H9 (cell line): ENCODE results near the gene OXCT1. TPM values are rescaled to one million over a fixed set of nuclear protein-coding genes. Genes with fewer than 3 reads are reported as not detected.

Source experiments
- DNase-seq: peaks from one replicate; pipeline ENCODE4 v3.0.0-alpha.2; 2017
- H2AFZ ChIP-seq: one replicate; pipeline ENCODE4 v1.6.1; 2013; ENCODE audit warnings: mild to moderate bottlenecking, low read length, control low read depth, moderate library complexity
- H2AK5ac ChIP-seq: 2 replicates; pipeline ENCODE4 v1.6.1; 2013; ENCODE audit warnings: low read length, control low read depth, mixed read lengths; ENCODE audit not compliant: insufficient read length
- H2BK120ac ChIP-seq: one replicate; pipeline ENCODE4 v1.6.1; 2013; ENCODE audit warnings: low read depth, mild to moderate bottlenecking, low read length, control low read depth, inconsistent platforms; ENCODE audit not compliant: poor library complexity, severe bottlenecking
- H2BK12ac ChIP-seq: 2 replicates; pipeline ENCODE4 v1.6.1; 2013; ENCODE audit warnings: low read length, control low read depth, mixed read lengths, low read depth; ENCODE audit not compliant: insufficient read length
- H2BK15ac ChIP-seq: 2 replicates; pipeline ENCODE4 v1.6.1; 2013; ENCODE audit warnings: low read depth, low read length, control low read depth
- H2BK20ac ChIP-seq: one replicate; pipeline ENCODE4 v1.6.1; 2013; ENCODE audit warnings: low read depth, mild to moderate bottlenecking, low read length, control low read depth, inconsistent platforms; ENCODE audit not compliant: poor library complexity, severe bottlenecking
- H2BK5ac ChIP-seq: 2 replicates; pipeline ENCODE4 v1.6.1; 2013; ENCODE audit warnings: low read length, control low read depth, mixed read lengths; ENCODE audit not compliant: insufficient read length
- H3K14ac ChIP-seq: 2 replicates; pipeline ENCODE4 v1.6.1; 2013; ENCODE audit warnings: low read length, control low read depth; ENCODE audit not compliant: insufficient read depth
- H3K18ac ChIP-seq: 2 replicates; pipeline ENCODE4 v1.6.1; 2013; ENCODE audit warnings: low read depth, mild to moderate bottlenecking, mixed read lengths, low read length, control low read depth; ENCODE audit not compliant: insufficient read length
- H3K23ac ChIP-seq: 2 replicates; pipeline ENCODE4 v1.6.1; 2013; ENCODE audit warnings: low read length, control low read depth, mixed read lengths, low read depth; ENCODE audit not compliant: insufficient read length
- H3K23me2 ChIP-seq: 2 replicates; pipeline ENCODE4 v1.6.1; 2013; ENCODE audit warnings: low read depth, mild to moderate bottlenecking, mixed read lengths, low read length, control low read depth; ENCODE audit not compliant: insufficient read length, poor library complexity, severe bottlenecking
- H3K27ac ChIP-seq: 2 replicates; pipeline ENCODE4 v1.5.1; 2013; ENCODE audit warnings: low read length, control low read depth, mixed read lengths, low read depth; ENCODE audit not compliant: insufficient read length
- H3K27me3 ChIP-seq: 2 replicates; pipeline ENCODE4 v1.6.1; 2013; ENCODE audit warnings: low read length, control low read depth, inconsistent platforms; ENCODE audit not compliant: insufficient read depth
- H3K4ac ChIP-seq: 2 replicates; pipeline ENCODE4 v1.6.1; 2013; ENCODE audit warnings: low read depth, mild to moderate bottlenecking, control low read depth, inconsistent platforms, low read length, moderate library complexity
- H3K4me1 ChIP-seq: 2 replicates; pipeline ENCODE4 v1.6.1; 2013; ENCODE audit warnings: low read length, control low read depth, inconsistent platforms; ENCODE audit not compliant: insufficient read depth
- H3K4me2 ChIP-seq: 2 replicates; pipeline ENCODE4 v1.6.1; 2013; ENCODE audit warnings: low read length, control low read depth, mixed read lengths; ENCODE audit not compliant: insufficient read length, insufficient read depth
- H3K56ac ChIP-seq: 2 replicates; pipeline ENCODE4 v1.6.1; 2013; ENCODE audit warnings: low read depth, mild to moderate bottlenecking, mixed read lengths, low read length, control low read depth; ENCODE audit not compliant: insufficient read length
- H3K79me1 ChIP-seq: 2 replicates; pipeline ENCODE4 v1.6.1; 2013; ENCODE audit warnings: low read depth, mild to moderate bottlenecking, moderate library complexity, low read length, control low read depth, inconsistent platforms; ENCODE audit not compliant: insufficient read depth, poor library complexity, severe bottlenecking
- H3K79me2 ChIP-seq: 2 replicates; pipeline ENCODE4 v1.6.1; 2013; ENCODE audit warnings: low read length, control low read depth, inconsistent platforms; ENCODE audit not compliant: insufficient read depth
- H3K9ac ChIP-seq: 2 replicates; pipeline ENCODE4 v1.6.1; 2013; ENCODE audit warnings: low read length, control low read depth, mixed read lengths; ENCODE audit not compliant: insufficient read length; ENCODE audit errors: extremely low read depth
- H3K9me3 ChIP-seq: one replicate; pipeline ENCODE4 v1.6.1; 2013; ENCODE audit warnings: low read depth, low read length, inconsistent platforms; ENCODE audit not compliant: control insufficient read depth
- H3T11ph ChIP-seq: one replicate; pipeline ENCODE4 v1.6.1; 2013; ENCODE audit warnings: mild to moderate bottlenecking, low read length, control low read depth, inconsistent platforms
- H4K20me1 ChIP-seq: one replicate; pipeline ENCODE4 v1.6.1; 2013; ENCODE audit not compliant: control insufficient read depth, insufficient read length, insufficient read depth
- H4K5ac ChIP-seq: 2 replicates; pipeline ENCODE4 v1.6.1; 2013; ENCODE audit warnings: low read depth, mild to moderate bottlenecking, mixed read lengths, low read length, control low read depth; ENCODE audit not compliant: insufficient read length
- H4K8ac ChIP-seq: replicated peaks from 2 replicates; pipeline ENCODE4 v1.6.1; 2013; ENCODE audit warnings: low read length, control low read depth, mixed read lengths, low read depth; ENCODE audit not compliant: insufficient read length
- H4K91ac ChIP-seq: 2 replicates; pipeline ENCODE4 v1.6.1; 2013; ENCODE audit warnings: low read depth, mild to moderate bottlenecking, moderate library complexity, mixed read lengths, low read length, control low read depth; ENCODE audit not compliant: insufficient read length
- H3K27ac Mint-ChIP-seq, 3 experiments: 2 replicates in 2 of 3; 3 replicates in 1 of 3; pipeline ENCODE4 v1.8.0; 2020 to 2021; ENCODE audit warnings: mixed read lengths in 3 of 3, mild to moderate bottlenecking in 1 of 3, moderate library complexity in 1 of 3
- H3K27me3 Mint-ChIP-seq: 2 replicates; pipeline ENCODE4 v1.8.0; 2021; ENCODE audit warnings: low read depth, mild to moderate bottlenecking, moderate library complexity, mixed read lengths
- H3K36me3 Mint-ChIP-seq, 3 experiments: 2 replicates in 2 of 3; 3 replicates in 1 of 3; pipeline ENCODE4 v1.8.0; 2020 to 2021; ENCODE audit warnings: low read depth in 3 of 3, mixed read lengths in 3 of 3; ENCODE audit not compliant: insufficient read depth in 1 of 3
- H3K4me1 Mint-ChIP-seq, 2 experiments: 2 replicates each; pipeline ENCODE4 v1.8.0; 2020; ENCODE audit warnings: mixed read lengths in 2 of 2
- H3K4me3 Mint-ChIP-seq, 2 experiments: 2 replicates in 1 of 2; 3 replicates in 1 of 2; pipeline ENCODE4 v1.8.0; 2020 to 2021; ENCODE audit warnings: mild to moderate bottlenecking in 2 of 2, mixed read lengths in 2 of 2, moderate library complexity in 1 of 2
- H3K9me3 Mint-ChIP-seq, 2 experiments: 2 replicates in 1 of 2; 3 replicates in 1 of 2; pipeline ENCODE4 v1.8.0; 2020; ENCODE audit warnings: mild to moderate bottlenecking in 2 of 2, mixed read lengths in 2 of 2, moderate library complexity in 1 of 2
- CTCF ChIP-seq: fragments of 200-600 bp; sonication (generic); conservative IDR thresholded peaks from 3 replicates; pipeline ENCODE4 v1.8.0; 2021; ENCODE audit warnings: antibody characterized with exemption, mild to moderate bottlenecking
- WGBS: extraction: QIAGEN DNeasy Blood & Tissue Kit; methylation state at CpG from one replicate; pipeline ENCODE4 v1.1.7; 2013; ENCODE audit warnings: missing lambda C conversion rate, low lambda C conversion rate, mixed read lengths; ENCODE audit not compliant: insufficient read length; ENCODE audit errors: extremely low coverage; 5-methylcytosine and 5-hydroxymethylcytosine counted together
- total RNA-seq: library from RNA; stranded (reverse); gene quantifications from 2 replicates; pipeline ENCODE4 v1.2.1, GENCODE V29; 2021

Gene OXCT1
- total RNA-seq, 1 experiment from 2014 or later, result 25.6 TPM

GRCh38 chr5:41903892-41904799 lies 33.9 kb upstream of the OXCT1 start, which contains the start of gene RIMOC1:
TSS of gene RIMOC1 (plus strand) at chr5:41904344. CDS start at chr5:41904368, 24 bp downstream.
- Histone ChIP-seq H2AFZ (no peak within 1 kb of the TSS), H2BK5ac (no peak within 1 kb of the TSS), H3K14ac (peak within 1 kb of the TSS; percentile 93), H2AK5ac (no peak within 1 kb of the TSS), H3K4me1 (no peaks in the 10 kb centered on the region), H2BK15ac (no peak within 1 kb of the TSS), H3K4me2 (peak within 1 kb of the TSS; percentile 74), H3K27me3 (no peaks in the 10 kb centered on the region), H3K23ac (no peak within 1 kb of the TSS), H4K5ac (peak within 1 kb of the TSS; percentile 25), H2BK20ac (no peak within 1 kb of the TSS), H3K27ac (no peak within 1 kb of the TSS), H3K56ac (no peak within 1 kb of the TSS), H3K9me3 (no peaks in the 10 kb centered on the region), H3K18ac (peak within 1 kb of the TSS; percentile 80), H3K23me2 (peaks cover 8% of the 10 kb centered on the region), H3K4ac (no peak within 1 kb of the TSS), H4K8ac (no peak within 1 kb of the TSS), H4K20me1 (no peaks in the 10 kb centered on the region), H3K9ac (peak within 1 kb of the TSS; percentile 86), H4K91ac (no peak within 1 kb of the TSS), H3K79me2 (peaks cover 8% of the 10 kb centered on the region; the same call in 1 of the 2 replicates), H2BK120ac (no peak within 1 kb of the TSS), H3T11ph (no peak within 1 kb of the TSS), H2BK12ac (no peak within 1 kb of the TSS), H3K79me1 (peaks cover 7% of the 10 kb centered on the region)
- peak within 1 kb of the TSS; percentile 96 to 100 (median 99) for H3K27ac Mint-ChIP-seq
- WGBS, result no CpG with 5 or more reads among the region's 55 CpGs
- H3K4me3 Mint-ChIP-seq, result peak within 1 kb of the TSS; percentile 92 to 99
- peaks cover 2 to 3% of the 10 kb centered on the region in 2 experiments; a peak in 2 of 5 replicates for H3K9me3 Mint-ChIP-seq
- H3K36me3 Mint-ChIP-seq, result peaks cover 1 to 18% (median 11%) of the 10 kb centered on the region in 3 experiments; a peak in 6 of 7 replicates
- DNase-seq, result peak; percentile 99
- H3K4me1 Mint-ChIP-seq, result peaks cover 10 to 11% of the 10 kb centered on the region in 2 experiments
- H3K27me3 Mint-ChIP-seq, result peaks cover 7% of the 10 kb centered on the region
- no peak for TF ChIP-seq CTCF
